ENCODE results near the gene TOX2. TPM values are rescaled to one million over a fixed set of nuclear protein-coding genes. Genes with fewer than 3 reads are reported as not detected.
A peak's percentile ranks its signal among the peaks of the same experiment; 100 is the strongest.

TOX2 gene
- total and polyA plus RNA-seq, 2 of the 4 experiments (the other 2 are of a cell fraction) = 1.3 to 17.5 TPM

GRCh38 chr20:44056010-44056698 is 141.5 kb downstream of the TOX2 start:
- Histone ChIP-seq H3K79me1 (ENCODE audit: low read depth in 1 of 2, low read length in 2 of 2) (peaks cover 0 to 22% of the 10 kb centered on the region in 2 experiments; a peak in 2 of 4 replicates), H4K5ac (ENCODE audit: low read depth, low read length) (no peak overlapping the region), H3K14ac (replicated peaks; ENCODE audit: low read depth, low read length) (no peak overlapping the region), H3K9me3 (ENCODE audit: control insufficient read depth, insufficient read depth, low read length) (peaks cover 4% of the 10 kb centered on the region; the same call in 1 of the 2 replicates), H3K9me1 (ENCODE audit: insufficient read depth, low read length) (0 out of 2 replicates have a peak, but pooled peaks cover 6% of the 10 kb centered on the region), H3K27ac (ENCODE audit: insufficient read depth, low read length) (no peak overlapping the region), H3K56ac (ENCODE audit: extremely low read depth, insufficient read depth, low read length) (no peak overlapping the region), H4K8ac (ENCODE audit: low read depth in 2 of 2, low read length in 2 of 2) (no peak overlapping the region), H4K91ac (ENCODE audit: insufficient read depth, low read depth, low read length) (no peak overlapping the region), H2BK5ac (ENCODE audit: low read depth, low read length, poor library complexity, severe bottlenecking) (no peak overlapping the region), H3K4ac (ENCODE audit: low read depth, low read length) (no peak overlapping the region), H3K36me3 (ENCODE audit: control insufficient read depth, insufficient read depth, low read length) (peaks cover 31% of the 10 kb centered on the region), H2BK15ac (ENCODE audit: low read depth, low read length) (no peak overlapping the region), H2AFZ (replicated peaks; ENCODE audit: low read length, poor library complexity) (no peak overlapping the region), H3K4me1 (ENCODE audit: control insufficient read depth, insufficient read depth, low read length) (no peaks in the 10 kb centered on the region), H3K18ac (ENCODE audit: low read depth, low read length) (no peak overlapping the region), H3K27me3 (ENCODE audit: control insufficient read depth, insufficient read depth, low read length) (no peaks in the 10 kb centered on the region), H3K23ac (ENCODE audit: low read depth, low read length) (no peak overlapping the region), H3K9ac (ENCODE audit: low read depth, low read length) (no peak overlapping the region), H2AK5ac (ENCODE audit: low read depth, low read length) (no peak overlapping the region), H2BK120ac (ENCODE audit: low read depth, low read length) (no peak overlapping the region), H2BK20ac (ENCODE audit: low read depth, low read length) (no peak overlapping the region), H4K20me1 (ENCODE audit: insufficient read depth, low read length) (no peaks in the 10 kb centered on the region), H2AK9ac (replicated peaks; ENCODE audit: low read depth, low read length, poor library complexity) (no peak overlapping the region), H3K4me2 (ENCODE audit: low read depth, low read length) (no peak overlapping the region), H3K4me3 (ENCODE audit: insufficient read depth, low read depth, low read length) (no peak overlapping the region)
- intact Hi-C loops (cut with micrococcal nuclease) = no loop called here
- CTCF ChIA-PET = interaction anchor here (1.2 kb wide), 1 partner anchor 216 kb away, joined by 3 read pairs; no protein-coding TSS in a partner anchor
- dilution Hi-C loops (cut with HindIII; ENCODE audit: low sequenced_read_pairs, unreplicated experiment) = no loop called here
- TF ChIP-seq NFE2L2 (IDR thresholded peaks at IDR 0.05; ENCODE audit: low read depth, low read length) (no peak), RAD21 (IDR thresholded peaks at IDR 0.05; ENCODE audit: low read length) (peak; percentile 48), CEBPB (IDR thresholded peaks at IDR 0.05; ENCODE audit: low read depth, low read length) (no peak), CTCF (conservative IDR thresholded peaks at IDR 0.05; ENCODE audit: low read depth, low read length) (peak; percentile 36), SMC3 (IDR thresholded peaks at IDR 0.05; ENCODE audit: low read depth, low read length) (peak; percentile 27)
- ATAC-seq (ENCODE audit: low read depth) (peak; percentile 53; the same call in 1 of the 2 replicates), DNase-seq (no peak)
- in situ Hi-C loops (cut with MboI; ENCODE audit: low sequenced_read_pairs) = no loop called here
- BruUV-seq (replicated peaks) = no TSS peak
- POLR2A ChIA-PET (ENCODE audit: unreplicated experiment) = no interaction called here
- WGBS, 2 experiments (ENCODE audit: extremely low coverage in 2 of 2, insufficient read length in 1 of 2) = 70% methylated on average over 5 of the region's 13 CpGs; no CpG with 5 or more reads in 1 of the 2 experiments

Measured in IMR-90 (cell line).